Endothelial cell of umbilical vein (primary cell): ENCODE measurements around the gene ARID1B.

Experiments
- EZH2 ChIP-seq: IDR thresholded peaks from 2 replicates; pipeline ENCODE4 v1.6.1; 2012; ENCODE audit warnings: borderline replicate concordance, low read depth, mild to moderate bottlenecking, moderate library complexity, low read length, inconsistent platforms; ENCODE audit not compliant: severe bottlenecking
- FOS ChIP-seq: IDR thresholded peaks from 2 replicates; pipeline ENCODE4 v1.6.1; 2011; ENCODE audit warnings: mild to moderate bottlenecking, low read length, moderate library complexity, borderline replicate concordance; ENCODE audit not compliant: insufficient read depth
- GATA2 ChIP-seq: IDR thresholded peaks from 2 replicates; pipeline ENCODE4 v1.7.0; 2011; ENCODE audit warnings: low read depth, mild to moderate bottlenecking, moderate library complexity, mixed read lengths, low read length; ENCODE audit not compliant: insufficient read length, insufficient read depth
- POLR2A ChIP-seq: IDR thresholded peaks from 2 replicates; pipeline ENCODE4 v1.6.1; 2012; ENCODE audit warnings: low read depth, mild to moderate bottlenecking, control low read depth, low read length
- POLR2AphosphoS5 ChIP-seq: IDR thresholded peaks from 2 replicates; pipeline ENCODE4 v1.6.1; 2012; ENCODE audit warnings: low read depth, mild to moderate bottlenecking, control low read depth, low read length, moderate library complexity; ENCODE audit not compliant: insufficient read depth
- TF ChIP-seq, protein P1 (sequence below), 2 donors: IDR thresholded peaks; 1 replicate in 1 of 2; 2 replicates in 1 of 2; pipeline ENCODE4 v1.5.1; 2011; ENCODE audit warnings: low read length in 2 of 2, mild to moderate bottlenecking in 2 of 2, moderate library complexity in 2 of 2, control low read depth in 1 of 2, inconsistent platforms in 1 of 2, low read depth in 1 of 2; ENCODE audit not compliant: insufficient read depth in 1 of 2; ENCODE audit errors: extremely low read depth in 1 of 2
- TF ChIP-seq, protein P2 (sequence below): IDR thresholded peaks from 2 replicates; pipeline ENCODE4 v1.6.1; 2011; ENCODE audit not compliant: insufficient read depth, insufficient read length

DNA sequence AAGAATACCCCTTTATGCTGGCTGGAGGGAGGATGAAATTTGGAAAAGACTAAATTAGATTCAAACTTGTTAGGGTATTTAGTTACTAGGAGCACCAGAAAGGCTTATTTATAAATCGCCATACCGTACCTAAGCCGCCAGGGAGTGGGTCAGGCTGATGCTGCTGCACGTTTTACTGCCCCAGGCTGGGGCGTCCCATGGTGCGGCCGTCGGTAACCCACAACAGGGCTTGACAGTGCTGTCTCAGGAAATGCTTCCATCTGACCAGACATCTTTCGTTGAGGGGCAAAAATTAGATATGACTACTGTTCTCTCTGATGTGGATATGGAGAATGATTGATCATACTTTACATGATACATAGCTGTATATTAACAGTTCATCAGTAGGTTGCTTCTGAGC lies 52.9 kb downstream of the ARID1B start:
- TF ChIP-seq POLR2AphosphoS5 (no peak), GATA2 (no peak), FOS (no peak), EZH2 (no peak), POLR2A (no peak)
- TF ChIP-seq, protein P1, sequence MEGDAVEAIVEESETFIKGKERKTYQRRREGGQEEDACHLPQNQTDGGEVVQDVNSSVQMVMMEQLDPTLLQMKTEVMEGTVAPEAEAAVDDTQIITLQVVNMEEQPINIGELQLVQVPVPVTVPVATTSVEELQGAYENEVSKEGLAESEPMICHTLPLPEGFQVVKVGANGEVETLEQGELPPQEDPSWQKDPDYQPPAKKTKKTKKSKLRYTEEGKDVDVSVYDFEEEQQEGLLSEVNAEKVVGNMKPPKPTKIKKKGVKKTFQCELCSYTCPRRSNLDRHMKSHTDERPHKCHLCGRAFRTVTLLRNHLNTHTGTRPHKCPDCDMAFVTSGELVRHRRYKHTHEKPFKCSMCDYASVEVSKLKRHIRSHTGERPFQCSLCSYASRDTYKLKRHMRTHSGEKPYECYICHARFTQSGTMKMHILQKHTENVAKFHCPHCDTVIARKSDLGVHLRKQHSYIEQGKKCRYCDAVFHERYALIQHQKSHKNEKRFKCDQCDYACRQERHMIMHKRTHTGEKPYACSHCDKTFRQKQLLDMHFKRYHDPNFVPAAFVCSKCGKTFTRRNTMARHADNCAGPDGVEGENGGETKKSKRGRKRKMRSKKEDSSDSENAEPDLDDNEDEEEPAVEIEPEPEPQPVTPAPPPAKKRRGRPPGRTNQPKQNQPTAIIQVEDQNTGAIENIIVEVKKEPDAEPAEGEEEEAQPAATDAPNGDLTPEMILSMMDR (IDR thresholded peaks at IDR 0.05; ENCODE audit: extremely low read depth in 1 of 2, insufficient read depth in 1 of 2, low read depth in 1 of 2, low read length in 2 of 2) = no peak
- TF ChIP-seq, protein P2, sequence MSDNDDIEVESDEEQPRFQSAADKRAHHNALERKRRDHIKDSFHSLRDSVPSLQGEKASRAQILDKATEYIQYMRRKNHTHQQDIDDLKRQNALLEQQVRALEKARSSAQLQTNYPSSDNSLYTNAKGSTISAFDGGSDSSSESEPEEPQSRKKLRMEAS = no peak
